Karpas-422 (cell line): ENCODE data around the gene SYTL3. TPM values are rescaled to one million over a fixed set of nuclear protein-coding genes. Genes with fewer than 3 reads are reported as not detected.

Source experiments
- DNase-seq: peaks from one replicate; pipeline ENCODE4 v3.0.0-alpha.2; 2015
- H2AFZ ChIP-seq: fragments of 200-600 bp; sonication (generic); 2 replicates; pipeline ENCODE4 v1.6.1; 2014; ENCODE audit warnings: antibody characterized with exemption, low read length, mixed read lengths
- H3K27ac ChIP-seq: fragments of 200-600 bp; sonication (generic); 2 replicates; pipeline ENCODE4 v1.5.1; 2014; ENCODE audit warnings: mild to moderate bottlenecking, low read length, moderate library complexity
- H3K27me3 ChIP-seq: fragments of 200-600 bp; sonication (generic); 2 replicates; pipeline ENCODE4 v1.6.1; 2014; ENCODE audit warnings: low read length, mixed read lengths
- H3K36me3 ChIP-seq: fragments of 200-600 bp; sonication (generic); 2 replicates; pipeline ENCODE4 v1.6.1; 2014; ENCODE audit warnings: low read length, mixed read lengths; ENCODE audit not compliant: insufficient read depth
- H3K4me1 ChIP-seq: fragments of 200-600 bp; sonication (generic); 2 replicates; pipeline ENCODE4 v1.6.1; 2014; ENCODE audit warnings: mild to moderate bottlenecking, low read length, mixed read lengths
- H3K4me2 ChIP-seq: fragments of 200-600 bp; sonication (generic); 2 replicates; pipeline ENCODE4 v1.6.1; 2014; ENCODE audit warnings: low read length, low read depth, mild to moderate bottlenecking; ENCODE audit not compliant: poor library complexity, severe bottlenecking
- H3K4me3 ChIP-seq: fragments of 200-600 bp; sonication (generic); 2 replicates; pipeline ENCODE4 v1.5.1; 2014; ENCODE audit warnings: mild to moderate bottlenecking, antibody characterized with exemption, low read length, mixed read lengths
- H3K79me2 ChIP-seq: fragments of 200-600 bp; sonication (generic); 2 replicates; pipeline ENCODE4 v1.6.1; 2014; ENCODE audit warnings: mild to moderate bottlenecking, low read length, mixed read lengths
- H3K9ac ChIP-seq: fragments of 200-600 bp; sonication (generic); 2 replicates; pipeline ENCODE4 v1.6.0; 2014; ENCODE audit warnings: low read length
- H3K9me2 ChIP-seq: fragments of 200-600 bp; sonication (generic), shearing (Covaris generic); replicated peaks from 2 replicates; pipeline ENCODE4 v1.6.0; 2014; ENCODE audit warnings: mild to moderate bottlenecking, low read length, moderate library complexity; ENCODE audit not compliant: insufficient read depth
- H3K9me3 ChIP-seq: fragments of 300-700, 200-600 bp; sonication (generic); 2 replicates; pipeline ENCODE4 v1.6.1; 2014; ENCODE audit warnings: low read length, mixed read lengths
- H4K20me1 ChIP-seq: fragments of 200-600 bp; sonication (generic); 2 replicates; pipeline ENCODE4 v1.6.1; 2014; ENCODE audit warnings: mild to moderate bottlenecking, antibody characterized with exemption, low read length, low read depth; ENCODE audit not compliant: insufficient read depth
- total RNA-seq: library from RNA; depleted of rRNA; stranded (reverse); fragments of >200 nt; shearing (Covaris generic); gene quantifications from 2 replicates; pipeline ENCODE4 v1.2.3, GENCODE V29; 2014; ENCODE audit warnings: low replicate concordance

Gene SYTL3
- total RNA-seq, 1 experiment from 2014 or later = 0.41 TPM

DNA sequence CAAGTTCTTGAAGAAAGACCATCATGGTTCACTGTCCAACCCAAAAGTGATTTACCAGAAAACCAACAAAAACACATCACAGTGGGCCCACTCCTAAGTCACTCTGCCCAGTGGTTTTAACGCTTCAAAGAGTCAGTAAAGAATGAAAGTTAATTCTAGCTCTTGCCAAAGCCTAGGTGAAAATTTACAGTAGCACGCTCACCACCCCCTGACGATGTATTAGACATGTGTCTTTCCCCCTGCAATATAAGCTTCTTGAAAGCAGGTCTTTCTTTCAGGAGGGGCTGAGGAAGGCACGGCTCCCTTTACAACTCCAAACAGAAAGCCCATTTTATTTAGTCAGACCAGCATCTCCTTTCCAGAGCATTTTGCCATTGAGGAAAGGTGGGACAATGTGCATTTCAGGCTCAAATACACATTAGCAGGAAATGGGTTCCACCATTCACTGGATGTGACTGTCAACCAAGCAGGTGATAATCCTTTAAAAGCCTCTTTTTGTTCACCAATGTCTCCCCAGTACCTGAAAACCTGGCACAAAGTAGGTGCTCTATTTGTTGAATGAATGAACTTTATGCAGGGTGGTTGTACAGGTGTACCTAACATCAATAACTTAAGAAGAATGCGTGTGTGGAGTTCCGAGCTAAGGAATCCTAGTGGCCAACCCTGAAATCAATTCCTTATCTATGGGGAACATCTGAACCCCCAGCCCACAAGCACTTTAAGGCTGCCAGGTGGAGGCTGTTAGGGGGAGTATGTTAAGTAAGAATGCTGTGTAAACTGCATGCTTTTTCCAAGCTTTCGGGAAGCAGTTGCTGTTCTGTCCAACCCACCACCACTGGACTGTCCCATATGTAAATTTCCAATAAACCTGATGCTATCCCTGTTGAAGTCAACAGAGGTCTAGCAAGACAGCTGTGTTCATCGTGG is 157.9 kb downstream of the SYTL3 start:
- Histone ChIP-seq H3K4me1 (peaks cover 97% of the 10 kb centered on the region), H3K9me2 (no peaks in the 10 kb centered on the region), H3K9me3 (no peaks in the 10 kb centered on the region), H3K27me3 (no peaks in the 10 kb centered on the region), H3K36me3 (peaks cover 12% of the 10 kb centered on the region; the same call in 1 of the 2 replicates), H4K20me1 (peaks cover 14% of the 10 kb centered on the region), H3K27ac (peak overlapping the region; percentile 96), H3K4me2 (peak overlapping the region; percentile 94), H3K4me3 (peak overlapping the region; percentile 42), H2AFZ (no peak overlapping the region), H3K79me2 (peaks cover 95% of the 10 kb centered on the region), H3K9ac (peak overlapping the region; percentile 53)
- DNase-seq = no peak

GRCh38 chr6:158808442-158808833 is 158.6 kb downstream of the SYTL3 start:
- Histone ChIP-seq H2AFZ (no peak overlapping the region), H3K27me3 (no peaks in the 10 kb centered on the region), H3K79me2 (peaks cover 97% of the 10 kb centered on the region), H3K36me3 (peaks cover 12% of the 10 kb centered on the region; the same call in 1 of the 2 replicates), H3K9ac (peak overlapping the region; percentile 53), H4K20me1 (peaks cover 16% of the 10 kb centered on the region; the same call in 1 of the 2 replicates), H3K27ac (peak overlapping the region; percentile 96), H3K4me1 (peaks cover 98% of the 10 kb centered on the region), H3K9me3 (no peaks in the 10 kb centered on the region), H3K4me2 (peak overlapping the region; percentile 94), H3K9me2 (no peaks in the 10 kb centered on the region), H3K4me3 (peak overlapping the region; percentile 42)
- no peak for DNase-seq

GRCh38 chr6:158808941-158809678 is 159.3 kb downstream of the SYTL3 start:
- H2AFZ ChIP-seq = no peak overlapping the region
- peaks cover 20% of the 10 kb centered on the region; the same call in 1 of the 2 replicates for H4K20me1 ChIP-seq
- peak; percentile 79 for DNase-seq
- peaks cover 97% of the 10 kb centered on the region for H3K79me2 ChIP-seq
- no peaks in the 10 kb centered on the region for H3K9me3 ChIP-seq
- H3K9ac ChIP-seq = peak overlapping the region; percentile 56
- peaks cover 98% of the 10 kb centered on the region for H3K4me1 ChIP-seq
- peaks cover 12% of the 10 kb centered on the region; the same call in 1 of the 2 replicates for H3K36me3 ChIP-seq
- peak overlapping the region; percentile 42 for H3K4me3 ChIP-seq
- peak overlapping the region; percentile 96 for H3K27ac ChIP-seq
- H3K9me2 ChIP-seq = no peaks in the 10 kb centered on the region
- peak overlapping the region; percentile 94 for H3K4me2 ChIP-seq
- no peaks in the 10 kb centered on the region for H3K27me3 ChIP-seq

DNA sequence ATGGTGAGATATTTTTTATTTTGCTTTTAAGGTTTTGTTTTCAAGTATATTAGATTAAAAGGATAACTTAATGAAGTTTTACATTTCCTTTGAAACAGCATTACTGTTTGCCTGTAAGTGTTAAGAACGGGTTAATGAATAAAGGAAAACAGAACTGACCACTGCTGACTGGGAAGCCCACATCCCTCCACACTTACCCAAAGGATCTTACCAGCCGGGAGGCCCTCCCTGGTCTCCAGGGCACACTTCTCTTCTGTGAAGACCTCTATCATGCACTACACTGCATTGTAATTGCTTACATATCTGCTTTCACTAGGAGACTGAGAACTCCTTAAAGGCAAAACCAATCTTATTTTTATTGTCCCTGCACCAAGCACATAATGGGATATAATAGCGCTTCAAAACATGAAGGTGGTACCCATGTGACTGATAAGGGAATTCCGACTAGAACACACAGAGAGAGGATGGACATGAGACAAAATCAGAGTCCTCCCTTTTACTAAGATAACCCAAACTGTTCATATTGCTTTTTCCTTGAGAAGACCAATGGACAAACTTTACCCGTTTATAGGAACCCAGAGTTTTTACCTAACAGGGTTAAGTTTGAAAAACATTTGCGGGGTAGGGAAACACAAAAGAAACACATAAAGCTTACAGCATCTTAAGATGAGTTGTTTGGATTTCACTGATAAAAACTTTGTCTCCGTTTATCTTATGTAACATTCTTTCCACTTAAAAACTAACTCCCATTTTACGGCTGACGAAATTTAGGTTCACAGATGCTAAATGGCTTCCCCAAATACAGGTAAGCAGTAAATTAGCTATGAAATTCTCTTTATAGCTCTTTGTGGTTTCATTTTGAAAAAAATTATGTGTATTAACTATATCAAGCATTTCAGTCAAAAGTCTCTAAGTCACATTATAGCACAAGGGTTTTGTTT is 160.6 kb downstream of the SYTL3 start:
- no peaks in the 10 kb centered on the region for H3K27me3 ChIP-seq
- peaks cover 100% of the 10 kb centered on the region for H3K79me2 ChIP-seq
- no peak for DNase-seq
- peaks cover 30% of the 10 kb centered on the region for H4K20me1 ChIP-seq
- H3K9me2 ChIP-seq = no peaks in the 10 kb centered on the region
- H3K4me3 ChIP-seq = peak overlapping the region; percentile 42
- peaks cover 100% of the 10 kb centered on the region for H3K4me1 ChIP-seq
- H3K36me3 ChIP-seq = peaks cover 19% of the 10 kb centered on the region; the same call in 1 of the 2 replicates
- peak overlapping the region; percentile 96 for H3K27ac ChIP-seq
- peak overlapping the region; percentile 94 for H3K4me2 ChIP-seq
- peak overlapping the region; percentile 56 for H3K9ac ChIP-seq
- H3K9me3 ChIP-seq = no peaks in the 10 kb centered on the region
- no peak overlapping the region for H2AFZ ChIP-seq

GRCh38 chr6:158812611-158813010 is 162.8 kb downstream of the SYTL3 start:
- H3K9ac ChIP-seq = peak overlapping the region; percentile 56; the same call in 1 of the 2 replicates
- peak overlapping the region; percentile 29; the same call in 1 of the 2 replicates for H3K4me3 ChIP-seq
- H3K79me2 ChIP-seq = peaks cover 100% of the 10 kb centered on the region
- H3K36me3 ChIP-seq = peaks cover 28% of the 10 kb centered on the region; the same call in 1 of the 2 replicates
- H3K27ac ChIP-seq = peak overlapping the region; percentile 96
- DNase-seq = no peak
- peaks cover 50% of the 10 kb centered on the region for H4K20me1 ChIP-seq
- H3K27me3 ChIP-seq = no peaks in the 10 kb centered on the region
- H2AFZ ChIP-seq = no peak overlapping the region
- no peaks in the 10 kb centered on the region for H3K9me2 ChIP-seq
- H3K9me3 ChIP-seq = no peaks in the 10 kb centered on the region
- H3K4me2 ChIP-seq = peak overlapping the region; percentile 94
- H3K4me1 ChIP-seq = peaks cover 96% of the 10 kb centered on the region

GRCh38 chr6:158813032-158813431 is 163.2 kb downstream of the SYTL3 start:
- Histone ChIP-seq H3K36me3 (peaks cover 24% of the 10 kb centered on the region; the same call in 1 of the 2 replicates), H3K27ac (peak overlapping the region; percentile 96), H3K79me2 (peaks cover 100% of the 10 kb centered on the region), H4K20me1 (peaks cover 54% of the 10 kb centered on the region), H2AFZ (no peak overlapping the region), H3K9me2 (no peaks in the 10 kb centered on the region), H3K27me3 (no peaks in the 10 kb centered on the region), H3K4me3 (peak overlapping the region; percentile 29; the same call in 1 of the 2 replicates), H3K9ac (peak overlapping the region; percentile 56; the same call in 1 of the 2 replicates), H3K4me1 (peaks cover 92% of the 10 kb centered on the region), H3K4me2 (peak overlapping the region; percentile 94), H3K9me3 (no peaks in the 10 kb centered on the region)
- DNase-seq = no peak
